ENCODE data around the gene NPAS3.

NPAS3 gene

DNA sequence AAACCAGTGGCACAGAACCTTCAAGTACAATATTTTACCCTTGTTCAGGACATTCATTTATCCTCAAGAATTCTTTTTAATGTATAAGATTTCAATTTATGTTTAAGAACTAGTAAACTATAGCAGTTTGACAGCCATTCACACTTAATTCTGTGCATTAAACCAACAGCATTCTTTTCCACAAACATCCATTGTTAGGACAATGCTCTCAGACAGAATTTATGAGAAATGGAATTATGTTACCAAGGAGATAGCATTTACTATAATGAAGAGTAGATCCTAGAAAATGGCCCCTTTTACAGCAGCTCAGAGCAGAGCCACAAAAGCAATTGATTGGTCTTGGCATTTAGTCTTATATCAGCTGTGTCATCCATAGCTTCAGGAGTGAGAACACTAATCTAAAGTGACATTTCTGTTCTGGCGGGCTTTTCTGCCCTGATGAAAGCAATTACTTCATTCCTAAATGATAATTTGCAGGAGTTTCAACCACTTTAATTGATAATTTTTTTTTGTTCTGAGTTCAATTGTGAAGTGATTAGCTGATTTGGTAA is 268.9 kb downstream of the NPAS3 start:
- TF ChIP-seq, protein P1, sequence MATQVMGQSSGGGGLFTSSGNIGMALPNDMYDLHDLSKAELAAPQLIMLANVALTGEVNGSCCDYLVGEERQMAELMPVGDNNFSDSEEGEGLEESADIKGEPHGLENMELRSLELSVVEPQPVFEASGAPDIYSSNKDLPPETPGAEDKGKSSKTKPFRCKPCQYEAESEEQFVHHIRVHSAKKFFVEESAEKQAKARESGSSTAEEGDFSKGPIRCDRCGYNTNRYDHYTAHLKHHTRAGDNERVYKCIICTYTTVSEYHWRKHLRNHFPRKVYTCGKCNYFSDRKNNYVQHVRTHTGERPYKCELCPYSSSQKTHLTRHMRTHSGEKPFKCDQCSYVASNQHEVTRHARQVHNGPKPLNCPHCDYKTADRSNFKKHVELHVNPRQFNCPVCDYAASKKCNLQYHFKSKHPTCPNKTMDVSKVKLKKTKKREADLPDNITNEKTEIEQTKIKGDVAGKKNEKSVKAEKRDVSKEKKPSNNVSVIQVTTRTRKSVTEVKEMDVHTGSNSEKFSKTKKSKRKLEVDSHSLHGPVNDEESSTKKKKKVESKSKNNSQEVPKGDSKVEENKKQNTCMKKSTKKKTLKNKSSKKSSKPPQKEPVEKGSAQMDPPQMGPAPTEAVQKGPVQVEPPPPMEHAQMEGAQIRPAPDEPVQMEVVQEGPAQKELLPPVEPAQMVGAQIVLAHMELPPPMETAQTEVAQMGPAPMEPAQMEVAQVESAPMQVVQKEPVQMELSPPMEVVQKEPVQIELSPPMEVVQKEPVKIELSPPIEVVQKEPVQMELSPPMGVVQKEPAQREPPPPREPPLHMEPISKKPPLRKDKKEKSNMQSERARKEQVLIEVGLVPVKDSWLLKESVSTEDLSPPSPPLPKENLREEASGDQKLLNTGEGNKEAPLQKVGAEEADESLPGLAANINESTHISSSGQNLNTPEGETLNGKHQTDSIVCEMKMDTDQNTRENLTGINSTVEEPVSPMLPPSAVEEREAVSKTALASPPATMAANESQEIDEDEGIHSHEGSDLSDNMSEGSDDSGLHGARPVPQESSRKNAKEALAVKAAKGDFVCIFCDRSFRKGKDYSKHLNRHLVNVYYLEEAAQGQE (IDR thresholded peaks at IDR 0.05; ENCODE audit: insufficient read depth in 1 of 2, low read depth in 2 of 2, low read length in 2 of 2), result no peak
- TF ChIP-seq SIN3A (IDR thresholded peaks at IDR 0.05; ENCODE audit: borderline replicate concordance, insufficient read depth, low read length) (no peak), TAF1 (IDR thresholded peaks at IDR 0.05; ENCODE audit: borderline replicate concordance, insufficient read depth, low read length) (no peak), FOXP2 (optimal IDR thresholded peaks at IDR 0.05; ENCODE audit: borderline replicate concordance, extremely low read depth, extremely low read length, insufficient read depth) (no peak), POLR2AphosphoS5 (IDR thresholded peaks at IDR 0.05; ENCODE audit: low read depth, low read length) (no peak)

DNA sequence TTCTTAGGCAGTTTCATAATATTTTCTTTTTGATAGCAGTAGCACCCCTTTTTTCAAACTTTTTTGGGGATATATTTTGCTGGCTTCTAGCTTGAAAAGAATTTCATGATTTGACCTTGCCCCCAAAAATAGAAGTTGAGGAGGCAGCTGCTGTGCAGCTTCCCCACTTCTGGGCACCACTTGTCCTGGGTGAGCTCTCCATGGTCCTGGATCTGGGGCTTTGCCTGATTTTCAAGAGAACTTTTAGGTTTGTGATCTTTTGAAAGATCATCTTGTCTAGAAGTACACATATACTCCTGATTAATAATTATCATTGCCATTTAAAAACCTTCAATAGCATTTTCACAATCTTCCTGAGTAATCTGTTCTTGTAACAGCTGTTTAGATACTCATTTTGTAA is 271.6 kb downstream of the NPAS3 start:
- TF ChIP-seq, protein P1 (IDR thresholded peaks at IDR 0.05; ENCODE audit: insufficient read depth in 1 of 2, low read depth in 2 of 2, low read length in 2 of 2), result peak; percentile 83 to 96
- TF ChIP-seq FOXP2 (optimal IDR thresholded peaks at IDR 0.05; ENCODE audit: borderline replicate concordance, extremely low read depth, extremely low read length, insufficient read depth), result no peak

DNA sequence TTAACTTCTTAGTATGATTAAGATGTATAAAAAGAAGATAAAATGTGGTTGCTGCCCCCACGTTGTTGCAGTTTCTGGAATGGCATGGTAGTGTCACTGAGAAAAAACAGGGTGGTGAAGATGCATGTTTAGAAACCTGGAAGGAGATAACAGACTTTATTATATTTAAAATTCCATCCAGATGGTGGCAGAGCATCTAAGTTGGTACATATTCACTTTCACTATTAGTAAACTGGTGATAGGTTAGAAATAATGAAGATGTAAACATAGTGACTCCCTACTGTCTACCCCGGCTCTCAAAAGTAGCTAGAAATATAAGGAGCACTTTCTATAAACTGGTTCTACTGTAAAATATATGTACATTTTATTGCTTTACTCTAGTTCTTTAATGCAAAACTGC is 279.3 kb downstream of the NPAS3 start:
- no peak for TF ChIP-seq FOXP2 (optimal IDR thresholded peaks at IDR 0.05; ENCODE audit: borderline replicate concordance, extremely low read depth, extremely low read length, insufficient read depth)
- no peak for TF ChIP-seq POLR2AphosphoS5 (IDR thresholded peaks at IDR 0.05; ENCODE audit: low read depth, low read length)
- no peak for TF ChIP-seq TAF1 (IDR thresholded peaks at IDR 0.05; ENCODE audit: borderline replicate concordance, insufficient read depth, low read length)
- TF ChIP-seq, protein P1 (IDR thresholded peaks at IDR 0.05; ENCODE audit: insufficient read depth in 1 of 2, low read depth in 2 of 2, low read length in 2 of 2), result no peak
- TF ChIP-seq SIN3A (IDR thresholded peaks at IDR 0.05; ENCODE audit: borderline replicate concordance, insufficient read depth, low read length), result no peak

DNA sequence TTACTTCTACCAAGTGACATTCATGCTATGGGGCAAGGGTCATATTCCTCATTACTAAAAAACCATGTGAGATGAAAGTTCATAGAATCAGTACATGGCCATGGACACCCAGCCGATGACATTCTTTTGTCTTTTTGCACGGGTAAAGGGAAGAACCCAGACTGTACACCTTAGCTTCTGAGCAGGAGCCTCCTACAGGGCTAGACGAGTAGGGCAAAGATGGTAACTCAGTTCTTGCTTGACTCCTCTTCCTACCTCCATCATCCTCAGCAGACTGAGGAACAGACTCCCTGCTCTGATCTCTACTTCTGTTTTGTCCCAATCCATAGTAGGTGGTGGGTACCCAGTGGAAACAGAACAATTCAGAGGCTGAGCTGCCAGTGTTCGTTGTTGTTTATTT is 281.3 kb downstream of the NPAS3 start:
- TF ChIP-seq POLR2AphosphoS5 (IDR thresholded peaks at IDR 0.05; ENCODE audit: low read depth, low read length) (no peak), FOXP2 (optimal IDR thresholded peaks at IDR 0.05; ENCODE audit: borderline replicate concordance, extremely low read depth, extremely low read length, insufficient read depth) (no peak), SIN3A (IDR thresholded peaks at IDR 0.05; ENCODE audit: borderline replicate concordance, insufficient read depth, low read length) (no peak), TAF1 (IDR thresholded peaks at IDR 0.05; ENCODE audit: borderline replicate concordance, insufficient read depth, low read length) (no peak)
- TF ChIP-seq, protein P1 (IDR thresholded peaks at IDR 0.05; ENCODE audit: insufficient read depth in 1 of 2, low read depth in 2 of 2, low read length in 2 of 2), result no peak

Measured in PFSK-1 (cell line).